ENCODE results near the gene ADD3.
"Not testable (repeated sequence)": the region's sequence is repeated elsewhere in the genome, so short reads cannot be mapped to it uniquely, and the experiment has no call there.

The ADD3 gene

GRCh38 chr10:110115784-110116520 is 108.2 kb downstream of the ADD3 start:
- CTCF ChIA-PET = interaction anchor here (0.6 to 1.5 kb wide), 3 partner anchors 9 to 546 kb away, joined by 3 to 6 read pairs (median 5); no protein-coding TSS in a partner anchor
- DNase-seq (ENCODE audit: extremely low spot score) = no peak
- POLR2A ChIA-PET = no interaction called here
- TF ChIP-seq TARDBP (IDR thresholded peaks at IDR 0.05) (no peak), SUZ12 (IDR thresholded peaks at IDR 0.05) (no peak), ZNF384 (IDR thresholded peaks at IDR 0.05) (no peak), ELF4 (IDR thresholded peaks at IDR 0.05) (no peak), FOXA1 (IDR thresholded peaks at IDR 0.05) (no peak), HDGF (IDR thresholded peaks at IDR 0.05; ENCODE audit: borderline replicate concordance) (no peak), FOXK2 (IDR thresholded peaks at IDR 0.05) (no peak), L3MBTL2 (conservative IDR thresholded peaks at IDR 0.05) (no peak), SP1 (IDR thresholded peaks at IDR 0.05) (no peak), PKNOX1 (IDR thresholded peaks at IDR 0.05) (no peak)

- ChIA-PET CTCF (interaction anchor here (0.7 kb wide), 1 partner anchor 235 kb away, joined by 3 read pairs; no protein-coding TSS in a partner anchor), POLR2A (no interaction called here)
- TF ChIP-seq L3MBTL2 (conservative IDR thresholded peaks at IDR 0.05) = no peak
- no peak for TF ChIP-seq ELF4 (IDR thresholded peaks at IDR 0.05)
- TF ChIP-seq FOXA1 (IDR thresholded peaks at IDR 0.05) = no peak
- no peak for TF ChIP-seq CTBP1 (IDR thresholded peaks at IDR 0.05; ENCODE audit: borderline replicate concordance)
- TF ChIP-seq PKNOX1 (IDR thresholded peaks at IDR 0.05) = no peak
- no peak for TF ChIP-seq BHLHE40 (IDR thresholded peaks at IDR 0.05; ENCODE audit: borderline replicate concordance)
- no peak for TF ChIP-seq TARDBP (IDR thresholded peaks at IDR 0.05)
- no peak for TF ChIP-seq FOXM1 (IDR thresholded peaks at IDR 0.05; ENCODE audit: borderline replicate concordance)
- no peak for TF ChIP-seq FOXK2 (IDR thresholded peaks at IDR 0.05)
- TF ChIP-seq SUZ12 (IDR thresholded peaks at IDR 0.05) = no peak
- TF ChIP-seq ZNF384 (IDR thresholded peaks at IDR 0.05) = no peak
- TF ChIP-seq NFRKB (IDR thresholded peaks at IDR 0.05) = no peak
- no peak for TF ChIP-seq ARNT (IDR thresholded peaks at IDR 0.05)
- no peak for DNase-seq (ENCODE audit: extremely low spot score)
Observed at GRCh38 chr10:110118891-110119621, 111.3 kb downstream of the ADD3 start.

GRCh38 chr10:110123594-110123993 is 115.8 kb downstream of the ADD3 start:
- DNase-seq (ENCODE audit: extremely low spot score) = no peak
- ChIA-PET CTCF (no interaction called here), POLR2A (no interaction called here)
- TF ChIP-seq ELF4 (IDR thresholded peaks at IDR 0.05) = no peak
- TF ChIP-seq SUZ12 (IDR thresholded peaks at IDR 0.05) = no peak
- TF ChIP-seq SP1 (IDR thresholded peaks at IDR 0.05) = no peak
- no peak for TF ChIP-seq PKNOX1 (IDR thresholded peaks at IDR 0.05)
- TF ChIP-seq FOXA1 (IDR thresholded peaks at IDR 0.05) = no peak
- no peak for TF ChIP-seq CTBP1 (IDR thresholded peaks at IDR 0.05; ENCODE audit: borderline replicate concordance)
- no peak for TF ChIP-seq HDGF (IDR thresholded peaks at IDR 0.05; ENCODE audit: borderline replicate concordance)
- no peak for TF ChIP-seq TARDBP (IDR thresholded peaks at IDR 0.05)
- no peak for TF ChIP-seq FOXM1 (IDR thresholded peaks at IDR 0.05; ENCODE audit: borderline replicate concordance)
- no peak for TF ChIP-seq ZNF384 (IDR thresholded peaks at IDR 0.05)
- TF ChIP-seq ARNT (IDR thresholded peaks at IDR 0.05) = no peak
- TF ChIP-seq FOXK2 (IDR thresholded peaks at IDR 0.05) = no peak
- TF ChIP-seq LEF1 (IDR thresholded peaks at IDR 0.05; ENCODE audit: borderline replicate concordance) = no peak
- TF ChIP-seq BHLHE40 (IDR thresholded peaks at IDR 0.05; ENCODE audit: borderline replicate concordance) = no peak
- TF ChIP-seq L3MBTL2 (conservative IDR thresholded peaks at IDR 0.05) = no peak
- TF ChIP-seq NFRKB (IDR thresholded peaks at IDR 0.05) = no peak

- DNase-seq (ENCODE audit: extremely low spot score) = no peak
- ChIA-PET POLR2A (no interaction called here), CTCF (no interaction called here)
- TF ChIP-seq ZNF384 (IDR thresholded peaks at IDR 0.05) = no peak
- no peak for TF ChIP-seq SUZ12 (IDR thresholded peaks at IDR 0.05)
- no peak for TF ChIP-seq FOXK2 (IDR thresholded peaks at IDR 0.05)
- no peak for TF ChIP-seq BHLHE40 (IDR thresholded peaks at IDR 0.05; ENCODE audit: borderline replicate concordance)
- TF ChIP-seq FOXA1 (IDR thresholded peaks at IDR 0.05) = no peak
- no peak for TF ChIP-seq LEF1 (IDR thresholded peaks at IDR 0.05; ENCODE audit: borderline replicate concordance)
- no peak for TF ChIP-seq ARNT (IDR thresholded peaks at IDR 0.05)
Observed at GRCh38 chr10:110129490-110129889, 121.7 kb downstream of the ADD3 start.

- POLR2A ChIA-PET = no interaction called here
- TF ChIP-seq L3MBTL2 (conservative IDR thresholded peaks at IDR 0.05) = no peak
- no peak for TF ChIP-seq ZNF384 (IDR thresholded peaks at IDR 0.05)
- no peak for TF ChIP-seq ELF4 (IDR thresholded peaks at IDR 0.05)
- TF ChIP-seq SUZ12 (IDR thresholded peaks at IDR 0.05) = no peak
- TF ChIP-seq ARNT (IDR thresholded peaks at IDR 0.05) = no peak
- no peak for TF ChIP-seq FOXM1 (IDR thresholded peaks at IDR 0.05; ENCODE audit: borderline replicate concordance)
- TF ChIP-seq SP1 (IDR thresholded peaks at IDR 0.05) = no peak
- no peak for TF ChIP-seq BHLHE40 (IDR thresholded peaks at IDR 0.05; ENCODE audit: borderline replicate concordance)
- TF ChIP-seq HDGF (IDR thresholded peaks at IDR 0.05; ENCODE audit: borderline replicate concordance) = no peak
- TF ChIP-seq TARDBP (IDR thresholded peaks at IDR 0.05) = no peak
- TF ChIP-seq LEF1 (IDR thresholded peaks at IDR 0.05; ENCODE audit: borderline replicate concordance) = no peak
- no peak for TF ChIP-seq FOXK2 (IDR thresholded peaks at IDR 0.05)
- no peak for TF ChIP-seq CTBP1 (IDR thresholded peaks at IDR 0.05; ENCODE audit: borderline replicate concordance)
- TF ChIP-seq NFRKB (IDR thresholded peaks at IDR 0.05) = no peak
- TF ChIP-seq FOXA1 (IDR thresholded peaks at IDR 0.05) = no peak
- TF ChIP-seq PKNOX1 (IDR thresholded peaks at IDR 0.05) = no peak
Observed at GRCh38 chr10:110134917-110135316, 127.1 kb downstream of the ADD3 start.

GRCh38 chr10:110135836-110136235 is 128.1 kb downstream of the ADD3 start:
- POLR2A ChIA-PET; DNase-seq (ENCODE audit: extremely low spot score): not testable (repeated sequence)
- CTCF ChIA-PET = interaction anchor here (0.6 kb wide), 1 partner anchor 244 kb away, joined by 4 read pairs; no protein-coding TSS in a partner anchor

More at GRCh38 chr10:110134917-110135316, 127.1 kb downstream of the ADD3 start:
- CTCF ChIA-PET = no interaction called here
- DNase-seq (ENCODE audit: extremely low spot score) = no peak
